ENCODE results near the gene TMEM132A.
"Not testable (repeated sequence)": the region's sequence is repeated elsewhere in the genome, so short reads cannot be mapped to it uniquely, and the experiment has no call there.

The TMEM132A gene

GRCh38 chr11:60960405-60960804 is 36.1 kb downstream of the TMEM132A start:
- no peak for DNase-seq (ENCODE audit: low read depth in 2 of 2)

- DNase-seq (ENCODE audit: low read depth in 2 of 2): no peak
Observed at GRCh38 chr11:60964801-60965200, 40.5 kb downstream of the TMEM132A start.

GRCh38 chr11:60966890-60967289 is 42.6 kb downstream of the TMEM132A start:
- no peak for DNase-seq (ENCODE audit: low read depth in 2 of 2)

GRCh38 chr11:60968223-60968622 is 44.0 kb downstream of the TMEM132A start:
- no peak for DNase-seq (ENCODE audit: low read depth in 2 of 2)

GRCh38 chr11:60970369-60970774 is 46.1 kb downstream of the TMEM132A start:
- peak; percentile 75 to 81 for DNase-seq (ENCODE audit: low read depth in 2 of 2)

- DNase-seq (ENCODE audit: low read depth in 2 of 2): no peak
Observed at GRCh38 chr11:60970890-60971289, 46.6 kb downstream of the TMEM132A start.

- DNase-seq (ENCODE audit: low read depth in 2 of 2): no peak
Observed at GRCh38 chr11:60971520-60971919, 47.3 kb downstream of the TMEM132A start, which contains the start of gene CD6. TSS of gene CD6 (plus strand) at chr11:60971680. CDS start at chr11:60971866, 186 bp downstream.

GRCh38 chr11:60972182-60973030 is 48.1 kb downstream of the TMEM132A start:
- no peak for DNase-seq (ENCODE audit: low read depth in 2 of 2)

- DNase-seq (ENCODE audit: low read depth in 2 of 2): no peak
Observed at GRCh38 chr11:60973699-60974098, 49.4 kb downstream of the TMEM132A start.

GRCh38 chr11:60974316-60974715 is 50.1 kb downstream of the TMEM132A start:
- not testable (repeated sequence) for DNase-seq (ENCODE audit: low read depth in 2 of 2)

GRCh38 chr11:60974726-60975125 is 50.5 kb downstream of the TMEM132A start:
- no peak for DNase-seq (ENCODE audit: low read depth in 2 of 2)

- DNase-seq (ENCODE audit: low read depth in 2 of 2): no peak
Observed at GRCh38 chr11:60977224-60977623, 53.0 kb downstream of the TMEM132A start.

- DNase-seq (ENCODE audit: low read depth in 2 of 2): no peak
Observed at GRCh38 chr11:60977836-60978235, 53.6 kb downstream of the TMEM132A start.

- peak in 1 of 2 donors; percentile 72 for DNase-seq (ENCODE audit: low read depth in 2 of 2)
Observed at GRCh38 chr11:60978546-60979380, 54.5 kb downstream of the TMEM132A start.

- no peak for DNase-seq (ENCODE audit: low read depth in 2 of 2)
Observed at GRCh38 chr11:60981515-60981914, 57.3 kb downstream of the TMEM132A start.

- DNase-seq (ENCODE audit: low read depth in 2 of 2): no peak
Observed at GRCh38 chr11:60982184-60982583, 57.9 kb downstream of the TMEM132A start.

- DNase-seq (ENCODE audit: low read depth in 2 of 2): no peak
Observed at GRCh38 chr11:60984149-60984548, 59.9 kb downstream of the TMEM132A start.

- no peak for DNase-seq (ENCODE audit: low read depth in 2 of 2)
Observed at GRCh38 chr11:60984636-60985035, 60.4 kb downstream of the TMEM132A start.

GRCh38 chr11:60985501-60985900 is 61.2 kb downstream of the TMEM132A start:
- no peak for DNase-seq (ENCODE audit: low read depth in 2 of 2)

- peak; percentile 86 to 95 for DNase-seq (ENCODE audit: low read depth in 2 of 2)
Observed at GRCh38 chr11:60985991-60986915, 62.0 kb downstream of the TMEM132A start.

All from stimulated activated CD4-positive, alpha-beta T cell treated with anti-CD3 and anti-CD28 coated beads, Interleukin-15, amount 100 ng/mL, for 48 hours (primary cell).